ENCODE results near the gene LRRC3. TPM values are rescaled to one million over a fixed set of nuclear protein-coding genes. Genes with fewer than 3 reads are reported as not detected.
A peak's percentile ranks its signal among the peaks of the same experiment; 100 is the strongest.
"Not testable (repeated sequence)": the region's sequence is repeated elsewhere in the genome, so short reads cannot be mapped to it uniquely, and the experiment has no call there.

The LRRC3 gene
- under 1 TPM; 0.45 to 0.88 TPM for total RNA-seq

GRCh38 chr21:44454747-44455523 is at the start of gene LRRC3:
TSS of gene LRRC3 (plus strand) at chr21:44455510. CDS start at chr21:44456645, 1,135 bp downstream.
- Mint-ChIP-seq H3K4me1 (ENCODE audit: low read depth in 2 of 2) (peaks cover 0 to 8% of the 10 kb centered on the region in 2 donors), H3K36me3 (no peaks in the 10 kb centered on the region), H3K27ac (no peak within 1 kb of the TSS), H3K27me3 (peaks cover 15 to 22% of the 10 kb centered on the region in 2 donors), H3K9me3 (peaks cover 5% of the 10 kb centered on the region), H3K4me3 (peak within 1 kb of the TSS; percentile 78)
- ATAC-seq (peak; percentile 84 to 91), DNase-seq (ENCODE audit: low spot score) (peak; percentile 88)

GRCh38 chr21:44405948-44406872 is 49.1 kb upstream of the LRRC3 start:
- H3K27me3 Mint-ChIP-seq, result no peaks in the 10 kb centered on the region
- H3K4me3 Mint-ChIP-seq, result no peak overlapping the region
- peaks cover 0 to 6% of the 10 kb centered on the region in 2 donors for H3K4me1 Mint-ChIP-seq (ENCODE audit: low read depth in 2 of 2)
- H3K27ac Mint-ChIP-seq, result no peak overlapping the region
- H3K9me3 Mint-ChIP-seq, result no peaks in the 10 kb centered on the region
- peaks cover 13% of the 10 kb centered on the region for H3K36me3 Mint-ChIP-seq
- DNase-seq (ENCODE audit: low spot score), result no peak
- ATAC-seq, result peak in 1 of 2 donors; percentile 32

GRCh38 chr21:44406953-44407352 is 48.4 kb upstream of the LRRC3 start:
- Mint-ChIP-seq H3K36me3 (peaks cover 13% of the 10 kb centered on the region), H3K4me1 (ENCODE audit: low read depth in 2 of 2) (peaks cover 0 to 6% of the 10 kb centered on the region in 2 donors), H3K4me3 (no peak overlapping the region), H3K27ac (peak overlapping the region; percentile 53 to 89), H3K27me3 (no peaks in the 10 kb centered on the region), H3K9me3 (no peaks in the 10 kb centered on the region)
- DNase-seq (ENCODE audit: low spot score) (no peak), ATAC-seq (no peak)

- no peaks in the 10 kb centered on the region for H3K9me3 Mint-ChIP-seq
- H3K4me1 Mint-ChIP-seq (ENCODE audit: low read depth in 2 of 2), result peaks cover 2 to 8% of the 10 kb centered on the region in 2 donors
- DNase-seq (ENCODE audit: low spot score) (no peak), ATAC-seq (no peak)
- H3K36me3 Mint-ChIP-seq, result peaks cover 15% of the 10 kb centered on the region
- peak overlapping the region; percentile 53 to 89 for H3K27ac Mint-ChIP-seq
- no peaks in the 10 kb centered on the region for H3K27me3 Mint-ChIP-seq
- no peak overlapping the region for H3K4me3 Mint-ChIP-seq
These were observed 47.8 kb upstream of the LRRC3 start for GRCh38 chr21:44407493-44407892.

GRCh38 chr21:44408226-44408625 is 47.1 kb upstream of the LRRC3 start:
- Mint-ChIP-seq H3K4me3 (no peak overlapping the region), H3K4me1 (ENCODE audit: low read depth in 2 of 2) (peaks cover 5 to 9% of the 10 kb centered on the region in 2 donors), H3K27ac (peak overlapping the region; percentile 31 to 89), H3K27me3 (no peaks in the 10 kb centered on the region), H3K36me3 (peaks cover 18% of the 10 kb centered on the region), H3K9me3 (no peaks in the 10 kb centered on the region)
- ATAC-seq (no peak), DNase-seq (ENCODE audit: low spot score) (no peak)

GRCh38 chr21:44413566-44414290 is 41.6 kb upstream of the LRRC3 start:
- Mint-ChIP-seq H3K4me3 (no peak overlapping the region), H3K36me3 (peaks cover 12% of the 10 kb centered on the region), H3K27me3 (no peaks in the 10 kb centered on the region), H3K27ac (no peak overlapping the region), H3K9me3 (no peaks in the 10 kb centered on the region), H3K4me1 (ENCODE audit: low read depth in 2 of 2) (peaks cover 5 to 7% of the 10 kb centered on the region in 2 donors)
- no peak for DNase-seq (ENCODE audit: low spot score)
- ATAC-seq, result no peak

GRCh38 chr21:44414291-44415072 is 40.8 kb upstream of the LRRC3 start:
- peaks cover 9% of the 10 kb centered on the region for H3K36me3 Mint-ChIP-seq
- DNase-seq (ENCODE audit: low spot score) (no peak), ATAC-seq (no peak)
- H3K4me1 Mint-ChIP-seq (ENCODE audit: low read depth in 2 of 2), result peaks cover 6 to 8% of the 10 kb centered on the region in 2 donors
- H3K9me3 Mint-ChIP-seq, result peaks cover 3% of the 10 kb centered on the region
- H3K27me3 Mint-ChIP-seq, result no peaks in the 10 kb centered on the region
- H3K4me3 Mint-ChIP-seq, result no peak overlapping the region
- H3K27ac Mint-ChIP-seq, result no peak overlapping the region

- DNase-seq (ENCODE audit: low spot score) (no peak), ATAC-seq (no peak)
- Mint-ChIP-seq H3K4me1 (ENCODE audit: low read depth in 2 of 2) (peaks cover 11 to 13% of the 10 kb centered on the region in 2 donors), H3K27me3 (no peaks in the 10 kb centered on the region), H3K27ac (no peak overlapping the region), H3K36me3 (peaks cover 13% of the 10 kb centered on the region), H3K4me3 (no peak overlapping the region), H3K9me3 (peaks cover 7% of the 10 kb centered on the region)
These were observed 40.0 kb upstream of the LRRC3 start for GRCh38 chr21:44415073-44416025.

- peaks cover 11 to 13% of the 10 kb centered on the region in 2 donors for H3K4me1 Mint-ChIP-seq (ENCODE audit: low read depth in 2 of 2)
- H3K27me3 Mint-ChIP-seq, result no peaks in the 10 kb centered on the region
- DNase-seq (ENCODE audit: low spot score), result no peak
- H3K27ac Mint-ChIP-seq, result no peak overlapping the region
- H3K9me3 Mint-ChIP-seq, result peaks cover 7% of the 10 kb centered on the region
- no peak for ATAC-seq
- H3K36me3 Mint-ChIP-seq, result peaks cover 13% of the 10 kb centered on the region
- H3K4me3 Mint-ChIP-seq, result no peak overlapping the region
These were observed 39.1 kb upstream of the LRRC3 start for GRCh38 chr21:44416193-44416592.

GRCh38 chr21:44417621-44418107 is 37.6 kb upstream of the LRRC3 start:
- H3K4me3 Mint-ChIP-seq; ATAC-seq; H3K27me3 Mint-ChIP-seq; H3K36me3 Mint-ChIP-seq; H3K27ac Mint-ChIP-seq; DNase-seq (ENCODE audit: low spot score); H3K9me3 Mint-ChIP-seq; H3K4me1 Mint-ChIP-seq (ENCODE audit: low read depth in 2 of 2): not testable (repeated sequence)

GRCh38 chr21:44418108-44418875 is 37.0 kb upstream of the LRRC3 start:
- Mint-ChIP-seq H3K9me3 (peaks cover 7% of the 10 kb centered on the region), H3K27ac (no peak overlapping the region), H3K27me3 (no peaks in the 10 kb centered on the region), H3K36me3 (peaks cover 7% of the 10 kb centered on the region), H3K4me3 (no peak overlapping the region), H3K4me1 (ENCODE audit: low read depth in 2 of 2) (peaks cover 7 to 9% of the 10 kb centered on the region in 2 donors)
- DNase-seq (ENCODE audit: low spot score), result no peak
- ATAC-seq, result no peak
